ENCODE results near the gene ABCA12. TPM values are rescaled to one million over a fixed set of nuclear protein-coding genes. Genes with fewer than 3 reads are reported as not detected.
A peak's percentile ranks its signal among the peaks of the same experiment; 100 is the strongest.
"Not testable (repeated sequence)": the region's sequence is repeated elsewhere in the genome, so short reads cannot be mapped to it uniquely, and the experiment has no call there.

ABCA12 gene
- total RNA-seq = 7.1 and 23.7 TPM in 2 replicates

- Histone ChIP-seq H3K4me3 (ENCODE audit: low read depth, low read length) (peak within 1 kb of the TSS; percentile 39), H3K36me3 (ENCODE audit: control insufficient read depth, insufficient read depth, low read length) (no peaks in the 10 kb centered on the region), H3K27me3 (ENCODE audit: control insufficient read depth, insufficient read depth, low read length) (no peaks in the 10 kb centered on the region)
- no peak for TF ChIP-seq CTCF (IDR thresholded peaks at IDR 0.05; ENCODE audit: insufficient read depth, low read length, severe bottlenecking)
- DNase-seq (ENCODE audit: low read depth) (peak; percentile 71), FAIRE-seq (no peak)
Measured at GRCh38 chr2:215138479-215138878, at the start of gene ABCA12. Gene ABCA12, minus strand, starts transcription at chr2:215138626. Its CDS starts 418 bp downstream, at chr2:215138208.

GRCh38 chr2:215188078-215188477, 49.7 kb upstream of the ABCA12 start:
- Histone ChIP-seq H3K27me3 (ENCODE audit: control insufficient read depth, insufficient read depth, low read length) (no peaks in the 10 kb centered on the region), H3K36me3 (ENCODE audit: control insufficient read depth, insufficient read depth, low read length) (no peaks in the 10 kb centered on the region), H3K4me3 (ENCODE audit: low read depth, low read length) (no peak overlapping the region)
- DNase-seq (ENCODE audit: low read depth) = peak; percentile 37
- TF ChIP-seq CTCF (IDR thresholded peaks at IDR 0.05; ENCODE audit: insufficient read depth, low read length, severe bottlenecking) = no peak
- no peak for FAIRE-seq

GRCh38 chr2:215186021-215186420, 47.6 kb upstream of the ABCA12 start:
- Histone ChIP-seq H3K4me3 (ENCODE audit: low read depth, low read length) (no peak overlapping the region), H3K27me3 (ENCODE audit: control insufficient read depth, insufficient read depth, low read length) (no peaks in the 10 kb centered on the region), H3K36me3 (ENCODE audit: control insufficient read depth, insufficient read depth, low read length) (no peaks in the 10 kb centered on the region)
- DNase-seq (ENCODE audit: low read depth) (no peak), FAIRE-seq (no peak)
- TF ChIP-seq CTCF (IDR thresholded peaks at IDR 0.05; ENCODE audit: insufficient read depth, low read length, severe bottlenecking) = no peak

GRCh38 chr2:215178121-215178520, 39.7 kb upstream of the ABCA12 start:
- DNase-seq (ENCODE audit: low read depth) (no peak), FAIRE-seq (no peak)
- TF ChIP-seq CTCF (IDR thresholded peaks at IDR 0.05; ENCODE audit: insufficient read depth, low read length, severe bottlenecking) = no peak
- Histone ChIP-seq H3K27me3 (ENCODE audit: control insufficient read depth, insufficient read depth, low read length) (no peaks in the 10 kb centered on the region), H3K36me3 (ENCODE audit: control insufficient read depth, insufficient read depth, low read length) (no peaks in the 10 kb centered on the region), H3K4me3 (ENCODE audit: low read depth, low read length) (no peak overlapping the region)

- no peaks in the 10 kb centered on the region for H3K36me3 ChIP-seq (ENCODE audit: control insufficient read depth, insufficient read depth, low read length)
- no peaks in the 10 kb centered on the region for H3K27me3 ChIP-seq (ENCODE audit: control insufficient read depth, insufficient read depth, low read length)
- TF ChIP-seq CTCF (IDR thresholded peaks at IDR 0.05; ENCODE audit: insufficient read depth, low read length, severe bottlenecking) = no peak
- no peak overlapping the region for H3K4me3 ChIP-seq (ENCODE audit: low read depth, low read length)
- DNase-seq (ENCODE audit: low read depth) (no peak), FAIRE-seq (no peak)
Measured at GRCh38 chr2:215171796-215172195, 33.4 kb upstream of the ABCA12 start.

- Histone ChIP-seq H3K36me3 (ENCODE audit: control insufficient read depth, insufficient read depth, low read length) (no peaks in the 10 kb centered on the region), H3K27me3 (ENCODE audit: control insufficient read depth, insufficient read depth, low read length) (no peaks in the 10 kb centered on the region), H3K4me3 (ENCODE audit: low read depth, low read length) (no peak overlapping the region)
- TF ChIP-seq CTCF (IDR thresholded peaks at IDR 0.05; ENCODE audit: insufficient read depth, low read length, severe bottlenecking) = no peak
- DNase-seq (ENCODE audit: low read depth) (peak; percentile 38), FAIRE-seq (no peak)
Measured at GRCh38 chr2:215171151-215171550, 32.7 kb upstream of the ABCA12 start.

- H3K36me3 ChIP-seq (ENCODE audit: control insufficient read depth, insufficient read depth, low read length); H3K27me3 ChIP-seq (ENCODE audit: control insufficient read depth, insufficient read depth, low read length); H3K4me3 ChIP-seq (ENCODE audit: low read depth, low read length); DNase-seq (ENCODE audit: low read depth); FAIRE-seq: not testable (repeated sequence)
Measured at GRCh38 chr2:215166505-215166904, 28.1 kb upstream of the ABCA12 start.

- H3K4me3 ChIP-seq (ENCODE audit: low read depth, low read length); H3K27me3 ChIP-seq (ENCODE audit: control insufficient read depth, insufficient read depth, low read length); FAIRE-seq; H3K36me3 ChIP-seq (ENCODE audit: control insufficient read depth, insufficient read depth, low read length); DNase-seq (ENCODE audit: low read depth): not testable (repeated sequence)
Measured at GRCh38 chr2:215163319-215163718, 24.9 kb upstream of the ABCA12 start.
